Right kidney (tissue), 9 donors: ENCODE data around the gene GPR21.

Source experiments
- DNase-seq: peaks from one replicate; pipeline ENCODE4 v3.0.0-alpha.2; 2016
- long read RNA-seq, 8 donors: transcript quantifications; one replicate each; lab custom pipeline, GENCODE V29; 2026

GPR21 gene, protein sequence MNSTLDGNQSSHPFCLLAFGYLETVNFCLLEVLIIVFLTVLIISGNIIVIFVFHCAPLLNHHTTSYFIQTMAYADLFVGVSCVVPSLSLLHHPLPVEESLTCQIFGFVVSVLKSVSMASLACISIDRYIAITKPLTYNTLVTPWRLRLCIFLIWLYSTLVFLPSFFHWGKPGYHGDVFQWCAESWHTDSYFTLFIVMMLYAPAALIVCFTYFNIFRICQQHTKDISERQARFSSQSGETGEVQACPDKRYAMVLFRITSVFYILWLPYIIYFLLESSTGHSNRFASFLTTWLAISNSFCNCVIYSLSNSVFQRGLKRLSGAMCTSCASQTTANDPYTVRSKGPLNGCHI
- long read RNA-seq, donor 1 = 0 reads
- long read RNA-seq, donor 2 = 0 reads
- long read RNA-seq, donor 3 = 0 reads
- long read RNA-seq, donor 4 = 0 reads
- long read RNA-seq, donor 5 = 0 reads
- long read RNA-seq, donor 6 = 0 reads
- long read RNA-seq, donor 7, partial matches to known transcripts = 0 of 1 reads
- long read RNA-seq, donor 7, other reads (novel, unspliced or antisense) = 0 of 1 reads
- long read RNA-seq, donor 8 = 0 reads

DNA sequence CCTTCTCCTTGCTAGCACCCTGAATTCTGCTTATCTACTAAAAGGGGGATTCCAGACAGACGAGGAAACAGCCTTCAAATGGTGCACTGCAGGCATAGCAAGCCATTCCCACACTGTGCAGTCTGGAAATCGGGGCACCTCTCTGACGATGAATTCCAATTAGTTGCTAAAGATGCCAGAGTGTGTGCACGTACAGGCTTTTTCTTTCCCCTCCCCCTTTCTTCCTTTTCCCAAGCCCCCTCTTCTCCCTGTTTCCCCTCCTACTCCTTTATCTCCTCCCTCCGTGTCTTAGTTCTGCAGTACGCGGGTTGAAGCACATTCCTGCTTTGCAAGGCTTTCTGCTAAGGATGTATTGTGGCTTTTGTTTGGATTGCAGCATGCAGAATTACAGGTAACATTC lies at the start of gene GPR21:
TSS of gene GPR21 (plus strand) at position 316 of the 400 bp plus-strand sequence. CDS start 900 bp downstream, outside the sequence.
- DNase-seq = no peak

DNA sequence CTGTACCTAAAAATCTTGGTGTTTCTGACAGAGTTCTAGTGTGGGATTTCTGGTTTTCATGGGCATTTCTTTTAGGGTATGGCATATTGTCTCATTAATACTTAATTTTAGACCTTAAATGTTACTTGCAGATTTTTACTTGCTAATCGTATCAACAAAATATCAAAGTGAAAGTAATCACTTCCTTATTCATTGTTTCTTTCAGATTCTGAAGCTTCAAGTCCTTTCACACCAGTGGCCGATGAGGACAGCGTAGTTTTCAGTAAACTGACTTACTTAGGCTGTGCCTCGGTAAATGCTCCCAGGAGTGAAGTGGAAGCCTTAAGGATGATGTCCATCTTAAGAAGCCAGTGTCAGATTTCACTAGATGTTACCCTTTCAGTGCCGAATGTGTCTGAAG lies 47.5 kb upstream of the GPR21 start:
- no peak for DNase-seq

DNA sequence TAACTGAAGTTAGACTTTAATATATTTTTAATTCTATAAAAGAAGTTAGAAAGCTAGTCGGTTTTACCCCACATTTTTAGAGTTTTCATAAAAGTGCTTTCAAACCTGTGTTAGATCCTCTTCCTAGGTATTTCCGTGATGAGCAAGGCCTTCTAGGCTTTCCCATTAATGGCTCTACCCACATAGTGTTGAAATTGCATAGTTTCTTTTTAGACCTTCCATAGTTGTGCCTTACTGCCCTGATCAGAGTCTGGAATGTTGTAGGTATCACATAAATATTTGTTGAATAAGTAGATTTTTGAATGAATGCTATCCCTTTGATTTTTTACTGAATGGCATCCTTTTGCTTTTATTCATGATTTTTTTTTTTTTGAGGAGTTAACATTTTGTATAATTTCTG lies 45.3 kb upstream of the GPR21 start:
- DNase-seq = no peak

DNA sequence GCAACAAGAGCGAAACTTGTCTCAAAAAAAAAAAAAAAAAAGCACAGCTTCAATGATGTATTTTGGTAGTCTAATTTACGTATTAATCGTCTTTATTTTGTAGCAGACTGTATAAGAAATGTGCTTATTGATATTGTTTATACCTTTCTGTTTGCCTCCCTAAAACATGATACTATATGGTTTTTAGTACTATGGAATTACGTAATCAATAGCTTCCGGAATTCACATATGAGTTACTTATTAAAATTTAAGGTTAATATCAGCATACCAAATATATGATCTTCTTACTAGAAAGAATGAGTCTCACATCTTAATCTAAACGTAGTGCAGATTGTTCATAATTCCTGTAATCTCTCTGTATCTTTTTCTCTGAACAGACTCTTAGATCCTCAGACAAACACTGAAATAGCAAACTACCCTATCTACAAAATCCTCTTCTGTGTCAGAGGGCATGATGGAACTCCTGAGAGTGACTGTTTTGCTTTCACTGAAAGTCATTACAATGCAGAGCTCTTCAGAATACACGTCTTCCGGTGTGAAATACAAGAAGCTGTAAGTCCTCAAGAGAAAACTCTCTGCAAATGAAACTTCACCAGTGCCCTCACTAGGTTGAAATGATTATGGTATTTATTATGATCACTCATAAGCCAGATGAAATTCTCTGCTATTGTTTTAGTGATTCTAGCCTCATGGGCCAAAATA lies 44.4 kb upstream of the GPR21 start:
- no peak for DNase-seq

DNA sequence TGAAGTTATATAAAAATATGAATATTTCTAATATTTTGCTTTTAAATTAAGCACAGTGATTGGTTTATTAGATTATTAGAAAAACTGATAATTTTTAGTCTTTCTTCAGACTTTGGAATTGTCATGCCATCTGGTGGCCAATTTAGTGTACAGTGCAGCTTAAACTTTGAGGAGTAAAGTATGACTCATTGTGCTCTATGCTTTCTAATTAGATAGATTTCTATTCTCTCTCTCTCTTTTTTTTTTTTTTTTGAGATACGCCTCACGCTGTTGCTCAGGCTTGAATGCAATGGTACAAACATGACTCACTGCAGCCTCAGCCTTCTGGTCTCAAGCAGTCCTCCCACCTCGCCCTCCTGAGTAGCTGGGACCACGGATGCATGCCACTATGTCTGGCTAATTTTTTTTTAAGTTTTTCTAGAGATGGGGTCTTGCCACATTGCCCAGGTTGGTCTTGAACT lies 42.1 kb upstream of the GPR21 start:
- no peak for DNase-seq

DNA sequence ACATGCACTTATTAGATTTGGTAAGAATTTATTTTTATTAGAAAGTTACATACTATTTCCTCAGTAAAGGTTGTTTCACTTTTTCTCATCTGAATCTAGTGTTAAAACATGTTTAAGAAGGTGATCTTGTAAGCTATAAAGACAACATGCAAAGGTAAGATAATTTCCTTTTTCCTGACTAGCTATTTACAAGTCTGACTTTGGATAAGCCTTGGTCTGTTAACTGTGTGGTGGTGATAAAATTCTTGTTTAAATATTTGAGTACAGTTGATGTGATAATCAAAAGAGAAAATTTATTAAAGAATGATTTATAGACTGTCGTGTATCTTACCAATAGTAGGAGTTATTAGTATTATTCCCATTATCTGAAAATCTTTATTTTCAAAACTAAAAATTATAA lies 36.9 kb upstream of the GPR21 start:
- DNase-seq = no peak

DNA sequence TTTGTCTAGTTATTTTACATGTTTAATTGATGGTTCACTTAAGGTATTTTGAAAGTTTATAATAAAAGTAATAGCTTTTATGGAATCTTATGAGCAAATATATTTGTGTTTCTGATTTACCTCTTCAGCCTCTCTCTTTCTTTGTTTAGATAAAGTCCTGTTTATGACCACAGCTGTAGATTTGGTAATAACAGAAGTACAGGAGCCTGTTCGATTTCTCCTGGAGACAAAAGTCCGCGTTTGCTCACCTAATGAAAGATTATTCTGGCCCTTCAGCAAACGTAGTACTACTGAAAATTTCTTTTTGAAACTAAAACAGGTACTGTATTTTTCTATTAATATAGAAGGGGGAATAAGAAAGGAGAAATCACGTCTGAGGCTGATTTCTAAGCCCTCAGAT lies 35.0 kb upstream of the GPR21 start:
- DNase-seq = no peak

DNA sequence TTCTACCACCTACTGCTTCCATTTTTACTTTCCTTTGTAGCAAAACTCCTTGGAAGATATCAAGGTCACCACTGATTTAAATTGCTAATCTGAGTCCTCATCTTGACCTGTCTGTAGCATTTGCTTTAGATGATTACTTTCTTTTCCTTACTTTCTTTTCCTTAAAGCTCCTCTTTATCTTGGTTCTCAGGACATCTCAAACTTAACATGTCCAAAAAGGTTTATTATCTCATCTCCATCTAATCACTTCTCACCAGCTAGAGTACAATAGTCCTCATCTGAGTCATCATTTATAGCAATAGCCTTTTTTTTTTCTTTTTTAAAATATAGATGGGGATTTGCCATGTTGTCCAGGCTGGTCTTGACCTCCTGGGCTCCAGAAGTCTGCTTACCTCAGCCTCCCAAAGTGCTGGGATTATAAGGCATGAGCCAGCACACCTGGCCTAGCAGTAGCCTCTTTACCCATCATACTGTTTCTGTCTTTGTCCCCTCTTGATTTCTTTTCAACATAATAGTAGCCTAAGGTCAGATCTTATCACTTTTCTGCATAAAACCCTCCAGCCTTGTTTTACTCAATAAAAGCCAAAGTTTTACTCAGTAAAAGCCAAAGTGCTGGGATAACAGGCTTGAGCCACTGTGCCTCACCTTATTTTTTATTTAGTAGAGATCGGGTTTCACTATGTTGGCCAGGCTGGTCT lies 32.9 kb upstream of the GPR21 start:
- DNase-seq = no peak

DNA sequence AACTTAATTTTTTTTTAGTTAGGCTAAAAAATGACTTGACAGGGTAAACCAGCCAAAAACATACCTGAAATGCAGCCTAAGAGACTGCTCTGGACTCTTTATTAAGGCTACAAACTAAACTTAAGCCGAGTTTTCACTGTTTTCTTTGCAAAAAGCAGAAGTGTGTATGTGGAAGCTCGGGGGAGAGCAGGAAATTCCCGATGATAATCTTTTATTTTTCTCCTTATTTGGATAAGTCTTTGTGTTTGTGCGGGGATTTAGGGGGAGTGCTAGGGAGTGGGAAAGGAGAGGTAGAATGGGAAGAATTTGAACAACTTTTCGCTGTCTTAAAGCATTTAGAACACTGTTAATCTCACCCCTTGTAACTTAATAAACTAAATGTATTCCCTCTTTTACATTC lies 30.7 kb upstream of the GPR21 start:
- DNase-seq = no peak

DNA sequence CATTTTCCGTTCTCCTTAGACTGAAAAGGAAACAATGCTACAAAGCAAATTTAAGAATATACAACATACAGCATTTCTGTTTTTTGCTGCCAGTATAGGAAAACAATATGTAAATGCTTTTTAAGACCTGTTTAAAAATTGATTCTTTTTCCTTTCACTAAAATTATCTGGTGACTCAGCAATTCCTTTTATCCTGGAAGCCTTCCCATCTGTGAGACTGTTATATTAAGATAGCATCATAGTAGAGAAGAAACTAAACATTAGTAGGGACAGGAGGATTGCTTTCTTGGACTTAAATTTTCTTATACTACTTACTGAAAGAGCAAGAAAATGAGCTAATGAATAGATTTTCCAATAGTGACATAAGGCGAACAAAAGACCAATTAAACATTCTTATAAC lies 30.0 kb upstream of the GPR21 start:
- DNase-seq = no peak

DNA sequence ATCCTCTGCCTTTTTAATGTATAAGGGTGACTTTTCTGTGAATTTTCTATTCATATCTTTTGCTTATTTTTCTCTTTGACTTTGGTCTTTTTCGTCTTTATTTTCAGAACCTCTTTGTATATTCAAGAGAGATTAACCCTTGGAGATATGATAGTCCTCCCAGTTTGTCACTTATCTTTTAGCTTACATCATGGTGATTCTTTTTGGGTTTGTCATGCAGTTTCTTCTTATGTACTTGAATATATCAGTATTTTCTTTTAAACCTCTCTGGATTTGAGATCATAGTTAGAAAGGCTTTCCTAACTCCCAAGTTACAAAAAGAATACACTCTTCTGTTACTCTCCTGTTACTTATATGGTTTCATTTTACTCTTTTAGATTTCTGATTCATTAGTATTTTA lies 27.5 kb upstream of the GPR21 start:
- DNase-seq = no peak

DNA sequence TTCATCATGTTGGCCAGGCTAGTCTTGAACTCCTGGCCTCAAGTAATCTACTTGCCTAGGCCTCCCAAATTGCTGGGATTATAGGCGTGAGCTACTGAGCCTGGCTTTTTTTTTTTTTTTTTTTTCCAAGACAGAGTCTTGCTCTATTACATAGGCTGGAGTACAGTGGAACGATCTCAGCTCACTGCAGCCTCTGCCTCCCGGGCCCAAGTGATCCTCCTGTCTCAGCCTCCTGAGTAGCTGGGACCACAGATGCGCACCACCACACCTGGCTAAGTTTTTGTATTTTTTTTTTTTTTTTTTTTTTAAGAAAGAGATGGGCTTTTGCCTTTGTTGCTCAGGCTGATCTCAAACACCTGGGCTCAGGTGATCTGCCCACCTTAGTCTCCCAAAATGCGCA lies 26.2 kb upstream of the GPR21 start:
- no peak for DNase-seq

DNA sequence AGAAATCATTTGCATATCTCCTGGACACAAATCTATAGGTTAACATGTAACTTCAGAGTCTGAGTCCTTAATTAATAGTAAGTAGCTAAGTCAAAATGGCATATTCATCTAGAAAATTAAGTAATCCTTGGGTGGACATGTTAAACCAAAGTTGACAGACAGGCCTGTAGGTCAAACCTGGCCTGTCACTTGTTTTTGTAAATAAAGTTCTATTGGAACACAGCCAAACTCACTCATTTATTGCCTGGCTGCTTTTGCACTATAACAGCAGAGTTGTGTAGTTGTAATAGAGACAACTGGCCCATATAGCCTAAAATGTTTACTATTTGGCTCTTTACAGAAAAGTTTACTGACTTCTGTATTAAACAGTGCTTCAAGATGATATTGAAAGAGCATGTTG lies 24.6 kb upstream of the GPR21 start:
- no peak for DNase-seq

DNA sequence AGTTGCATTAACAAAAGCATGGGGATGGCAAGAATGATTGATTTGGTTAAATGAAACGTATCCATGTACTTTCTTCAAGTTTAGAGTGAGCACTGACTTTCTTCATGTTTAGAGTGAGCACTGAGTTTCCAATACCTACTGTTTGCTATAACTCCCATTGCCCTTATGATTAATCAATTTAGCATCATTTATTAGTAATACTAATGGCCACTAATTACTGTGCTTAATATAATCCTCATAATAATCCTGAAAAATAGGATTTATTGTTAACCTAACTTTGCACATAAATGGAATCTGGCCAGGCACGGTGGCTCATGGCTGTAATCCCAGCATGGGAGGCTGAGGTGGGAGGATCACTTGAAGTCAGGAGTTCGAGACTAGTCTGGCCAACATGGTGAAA lies 22.1 kb upstream of the GPR21 start:
- no peak for DNase-seq

DNA sequence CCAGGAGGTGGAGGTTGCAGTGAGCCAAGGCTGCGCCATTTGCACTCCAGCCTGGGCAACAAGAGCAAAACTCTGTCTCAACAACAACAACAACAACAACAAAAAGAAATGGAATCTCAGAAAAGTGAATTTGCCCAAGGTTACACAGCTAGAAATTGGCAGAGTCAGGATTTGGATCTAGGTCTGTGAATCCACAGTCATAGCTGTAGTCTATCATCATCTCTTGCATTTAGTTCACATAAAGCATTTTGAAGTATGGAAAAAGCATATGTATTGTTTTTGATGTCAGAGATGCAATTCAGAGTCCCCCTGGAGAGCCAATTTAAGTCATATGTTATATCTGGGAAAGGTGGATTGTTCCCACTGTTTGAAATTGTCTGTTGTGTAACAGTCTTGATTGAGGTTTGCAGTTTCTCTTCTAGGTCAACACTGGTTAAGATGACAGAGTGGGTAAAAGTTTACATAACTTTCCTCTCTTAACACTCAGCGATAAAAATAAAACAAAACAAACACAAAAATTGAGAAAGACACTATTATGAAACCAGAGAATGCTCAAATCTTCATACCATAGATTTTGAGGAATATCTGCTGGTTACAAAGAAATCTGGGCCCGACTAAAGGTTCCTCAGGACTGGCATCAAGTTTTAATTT lies 21.5 kb upstream of the GPR21 start:
- no peak for DNase-seq

DNA sequence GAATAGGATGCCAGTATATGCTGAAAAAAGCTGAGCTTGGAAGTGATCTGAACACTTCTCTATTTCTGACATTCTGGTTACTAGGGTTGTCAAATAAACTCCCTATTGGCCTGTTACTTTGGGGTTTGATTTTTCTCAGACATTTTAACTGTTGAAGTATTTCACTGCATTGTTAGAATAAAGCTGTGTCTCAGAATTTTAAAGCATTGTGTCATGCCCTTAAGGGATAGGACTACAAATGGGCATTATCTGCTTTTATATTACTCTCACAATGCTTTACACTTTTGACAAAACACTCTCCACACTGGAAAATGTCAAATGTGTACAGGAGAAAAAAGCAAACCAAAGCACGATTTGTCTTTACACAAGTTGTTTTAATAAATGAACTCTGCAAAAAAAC lies 16.8 kb upstream of the GPR21 start:
- DNase-seq = no peak

DNA sequence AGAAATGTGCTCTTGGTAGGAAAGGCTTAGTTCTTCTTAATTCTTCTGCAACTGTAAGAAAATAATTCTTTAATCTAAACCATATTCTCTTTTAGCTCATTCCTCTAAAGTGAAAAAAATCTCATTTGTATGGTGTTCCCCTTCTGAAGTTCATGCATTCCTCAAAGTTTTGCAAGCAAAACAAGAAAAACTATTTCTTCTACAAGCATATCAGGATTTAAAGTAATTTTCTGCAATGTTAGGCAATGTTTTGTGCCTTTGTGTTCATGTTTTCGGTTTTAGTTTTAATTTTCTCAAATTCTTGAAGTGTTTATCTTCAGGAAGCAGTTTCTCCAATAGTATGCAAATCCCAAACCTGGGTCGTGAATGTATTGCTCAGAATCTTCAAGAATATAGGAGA lies 12.7 kb upstream of the GPR21 start:
- no peak for DNase-seq

DNA sequence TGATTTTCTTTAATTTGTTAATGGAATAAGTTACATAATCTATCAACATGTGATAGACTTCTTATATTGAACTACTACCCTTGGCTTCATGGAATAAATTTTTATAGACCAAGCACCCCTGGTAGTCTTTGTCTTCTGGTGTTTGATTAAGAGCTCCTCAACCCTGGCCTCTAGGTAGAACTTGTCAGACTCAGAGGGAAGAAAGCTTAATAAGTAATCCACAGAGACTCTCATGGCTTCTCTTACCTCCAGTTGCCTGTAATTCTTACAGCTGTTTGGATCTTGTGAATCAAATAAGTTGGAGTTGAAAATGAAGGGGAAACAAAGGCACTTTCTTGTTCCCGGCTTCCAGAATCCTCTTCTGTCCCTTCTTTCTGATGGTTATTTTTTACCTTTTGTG lies 7.0 kb upstream of the GPR21 start:
- DNase-seq = no peak

DNA sequence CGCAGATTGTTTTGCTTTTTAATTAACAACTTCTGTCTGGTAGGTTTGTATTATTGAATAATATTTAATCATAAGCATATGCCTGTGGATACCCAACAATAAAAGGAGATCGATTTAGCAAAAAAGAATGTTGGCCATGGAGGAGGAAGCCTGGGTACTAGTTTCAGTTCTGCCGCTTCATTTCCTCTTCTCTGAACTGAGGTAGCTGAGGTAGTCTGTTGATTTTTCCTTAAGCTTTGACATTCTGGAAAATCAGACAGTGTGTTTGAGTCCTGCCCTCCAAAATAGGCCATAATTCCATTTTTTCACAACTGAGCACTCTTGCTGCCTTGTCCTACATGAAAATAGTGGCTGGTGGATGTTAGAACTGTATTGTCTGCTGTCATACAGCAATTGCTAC lies 6.0 kb upstream of the GPR21 start:
- no peak for DNase-seq

DNA sequence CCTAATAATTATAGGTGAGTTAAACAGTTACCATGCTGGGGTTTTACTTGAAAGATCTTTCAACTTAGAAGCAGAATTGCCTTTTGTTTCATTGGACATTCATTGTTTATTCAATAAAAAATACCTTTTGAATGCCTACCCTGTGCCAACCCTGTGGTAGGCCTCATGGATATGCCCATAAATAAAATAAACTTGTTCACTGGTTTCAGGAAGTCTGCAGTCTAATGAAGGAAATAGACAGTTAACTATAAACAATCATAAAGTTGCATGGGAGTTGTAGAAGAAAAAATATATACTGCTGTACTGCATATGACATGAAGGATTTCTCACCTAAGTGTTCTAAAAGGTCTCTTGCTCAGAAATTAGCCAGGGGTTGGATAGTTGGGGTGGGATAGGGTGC lies 5.3 kb upstream of the GPR21 start:
- DNase-seq = no peak

DNA sequence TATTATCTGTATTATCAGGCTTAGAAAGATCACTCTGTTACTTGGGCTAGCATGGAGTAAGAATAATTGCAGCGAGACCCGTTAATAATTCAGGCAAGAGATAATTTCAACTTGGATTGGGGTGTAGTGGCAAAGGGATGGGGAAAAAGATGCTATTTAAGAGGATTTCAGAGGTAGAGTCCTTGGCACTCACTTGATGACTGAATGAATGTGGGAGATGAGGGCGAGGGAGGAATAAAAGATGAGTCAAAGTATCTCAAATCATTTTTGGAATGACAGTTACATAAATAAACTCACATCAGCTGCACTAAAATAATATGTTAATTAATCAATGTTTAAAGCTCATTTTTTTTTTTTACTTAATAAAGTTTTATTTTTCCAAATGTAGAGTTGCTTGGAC lies 4.5 kb upstream of the GPR21 start:
- no peak for DNase-seq

DNA sequence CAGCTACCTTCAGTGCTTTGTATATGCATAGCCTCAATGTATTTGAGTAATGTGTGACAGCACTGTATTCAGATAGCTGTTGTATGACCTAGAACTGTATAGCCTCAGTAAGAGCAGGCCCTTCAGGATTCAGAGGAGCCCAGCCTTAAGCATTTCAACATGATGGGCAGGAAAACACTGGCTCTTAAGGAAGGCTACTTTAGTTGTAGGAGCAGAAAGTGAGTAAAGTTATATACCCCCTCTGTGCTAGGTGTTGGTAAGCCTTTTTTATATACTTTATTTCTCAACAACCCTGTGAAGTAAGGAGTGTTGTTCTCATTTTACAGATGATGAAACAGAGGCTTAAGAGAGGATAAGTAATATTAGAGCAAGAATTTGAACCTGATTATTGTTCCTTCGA lies 1.5 kb upstream of the GPR21 start:
- DNase-seq = no peak
